ENCODE results near the gene UST.
"Not testable (repeated sequence)": the region's sequence is repeated elsewhere in the genome, so short reads cannot be mapped to it uniquely, and the experiment has no call there.

The UST gene

DNA sequence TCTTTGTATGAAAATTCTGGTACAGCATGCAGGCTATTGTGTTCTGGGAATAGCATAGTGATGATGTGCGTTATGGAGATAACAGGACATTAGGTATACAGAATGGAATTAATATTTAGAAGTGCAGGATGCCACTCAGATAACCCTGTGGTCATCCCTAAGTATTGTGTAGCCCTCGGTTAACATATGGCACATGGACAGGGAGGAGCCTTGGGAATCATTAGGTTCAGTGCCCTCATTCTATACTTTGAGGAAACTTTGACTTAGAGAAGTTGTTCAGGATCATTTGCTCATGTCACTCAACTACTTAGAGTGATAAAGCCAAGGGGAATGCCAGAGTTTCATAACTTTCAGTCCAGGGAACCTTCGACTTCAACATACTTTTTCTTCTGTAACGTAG, 185.9 kb downstream of the UST start:
- DNase-seq = no peak
- no peak for TF ChIP-seq POLR2A (IDR thresholded peaks at IDR 0.05; ENCODE audit: low read length)

DNA sequence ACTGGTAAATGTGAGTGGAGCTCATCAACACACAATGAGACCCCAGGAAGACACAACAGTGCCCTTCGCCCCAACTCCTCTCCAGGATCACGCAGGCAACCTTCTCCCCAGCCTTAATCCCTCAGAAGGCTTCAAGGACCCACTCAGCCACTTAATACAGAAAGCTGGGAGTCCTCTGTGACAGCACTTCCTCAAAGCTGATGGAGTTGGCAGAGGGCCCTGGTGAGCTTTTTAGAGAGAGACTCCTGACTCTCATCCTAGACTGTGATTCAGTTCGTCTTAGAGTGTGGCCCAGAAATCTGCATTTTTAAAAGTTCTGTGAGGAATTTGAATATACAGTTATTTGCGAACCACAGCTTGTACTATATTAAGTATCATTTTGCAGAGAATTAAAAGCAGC, 187.7 kb downstream of the UST start:
- TF ChIP-seq POLR2A (IDR thresholded peaks at IDR 0.05; ENCODE audit: low read length) (no peak), GATA1 (IDR thresholded peaks at IDR 0.05; ENCODE audit: low read depth, low read length) (no peak)
- no peak for DNase-seq

DNA sequence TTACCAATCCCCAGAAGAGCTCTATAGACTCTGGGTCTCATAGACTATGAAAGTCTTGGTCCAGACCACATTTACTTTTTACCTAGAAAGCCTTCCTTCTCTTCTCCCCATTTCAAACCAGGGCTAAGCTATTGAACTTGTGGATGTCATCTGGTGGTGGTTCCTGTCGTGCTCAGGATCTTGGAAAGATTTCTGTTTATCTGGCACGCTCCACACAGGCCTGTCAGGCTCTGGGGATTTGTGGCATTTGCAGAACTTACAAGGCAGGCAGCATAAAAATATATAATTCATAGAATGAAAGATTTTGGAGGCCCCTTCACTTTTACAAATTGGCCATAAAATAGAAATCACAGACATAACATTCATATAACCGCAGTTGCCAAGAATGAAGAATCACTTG, 188.1 kb downstream of the UST start:
- DNase-seq = no peak
- no peak for TF ChIP-seq GATA1 (IDR thresholded peaks at IDR 0.05; ENCODE audit: low read depth, low read length)
- no peak for TF ChIP-seq POLR2A (IDR thresholded peaks at IDR 0.05; ENCODE audit: low read length)

DNA sequence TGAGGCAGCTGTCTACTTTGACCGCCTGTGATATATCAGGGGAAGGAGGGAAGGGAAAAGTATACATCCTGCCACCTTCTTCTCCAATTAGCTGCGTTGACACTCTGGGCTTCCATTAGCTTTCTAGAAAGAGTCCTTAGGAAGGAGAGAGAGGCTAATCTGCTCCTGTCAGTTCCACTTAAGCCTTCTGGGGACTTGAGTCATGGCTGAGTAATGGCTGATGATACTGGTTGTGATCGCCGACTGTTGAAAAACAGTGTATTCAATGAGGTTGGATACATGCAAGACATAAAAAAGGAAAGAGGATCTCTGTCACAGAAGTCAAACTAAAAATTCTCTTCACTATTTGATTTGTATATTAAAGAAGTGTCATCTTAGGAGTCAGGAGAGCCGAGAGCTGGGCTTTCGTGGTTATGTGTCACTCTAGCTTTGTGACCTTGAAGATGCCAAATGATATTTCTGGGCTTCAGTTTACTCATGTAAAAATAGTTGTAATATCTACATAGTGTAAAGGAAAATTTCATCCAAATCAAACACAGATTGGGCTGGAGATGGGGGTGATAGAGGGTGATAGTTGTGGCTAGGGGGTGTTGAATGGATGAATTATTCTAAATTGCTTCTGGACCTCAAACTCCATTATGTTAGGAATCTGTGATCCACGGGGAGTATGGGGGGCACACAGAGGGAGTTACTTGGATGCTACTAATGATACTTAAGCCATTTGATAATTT, 189.0 kb downstream of the UST start:
- TF ChIP-seq POLR2A (IDR thresholded peaks at IDR 0.05; ENCODE audit: low read length) = no peak
- TF ChIP-seq GATA1 (IDR thresholded peaks at IDR 0.05; ENCODE audit: low read depth, low read length) = no peak
- DNase-seq = no peak

DNA sequence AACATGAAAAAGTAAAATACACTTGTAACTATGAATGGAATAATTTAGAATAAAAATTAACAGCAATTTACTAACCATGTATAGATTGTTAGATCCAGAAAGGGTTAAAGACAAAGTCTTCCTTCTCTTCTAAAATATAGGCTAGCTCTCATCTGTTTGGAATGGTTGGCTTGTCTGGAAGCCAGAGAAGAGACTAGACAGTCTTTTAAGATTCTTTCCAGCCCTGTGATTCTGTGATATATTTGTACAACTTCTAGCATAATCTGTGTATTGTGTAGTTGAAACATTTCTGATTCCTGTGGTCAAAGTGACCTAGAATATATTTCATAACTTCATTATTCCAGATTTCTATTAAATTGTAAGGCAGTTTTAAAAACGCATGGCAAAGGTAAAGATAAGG, 196.6 kb downstream of the UST start:
- no peak for DNase-seq
- no peak for TF ChIP-seq GATA1 (IDR thresholded peaks at IDR 0.05; ENCODE audit: low read depth, low read length)
- TF ChIP-seq POLR2A (IDR thresholded peaks at IDR 0.05; ENCODE audit: low read length) = no peak

DNA sequence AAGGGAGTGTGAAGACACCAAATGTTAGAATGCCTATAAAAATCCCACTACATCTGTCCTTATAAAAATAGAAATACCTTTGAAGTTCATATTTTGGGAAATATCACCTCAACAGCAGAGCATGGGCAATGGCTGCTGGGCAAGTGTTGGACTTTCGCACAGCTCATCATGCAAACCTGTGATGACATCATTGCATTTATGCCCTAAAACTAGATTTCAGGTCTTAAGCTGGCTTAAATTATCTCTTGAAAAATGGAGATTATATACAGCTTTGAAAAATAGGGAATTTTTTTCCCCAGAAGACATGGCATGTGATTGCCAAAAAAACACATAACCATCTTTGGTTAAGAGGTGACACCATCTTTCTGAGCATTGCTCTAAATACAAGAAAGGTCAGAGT, 197.8 kb downstream of the UST start:
- no peak for TF ChIP-seq POLR2A (IDR thresholded peaks at IDR 0.05; ENCODE audit: low read length)
- TF ChIP-seq GATA1 (IDR thresholded peaks at IDR 0.05; ENCODE audit: low read depth, low read length) = no peak
- DNase-seq = no peak

DNA sequence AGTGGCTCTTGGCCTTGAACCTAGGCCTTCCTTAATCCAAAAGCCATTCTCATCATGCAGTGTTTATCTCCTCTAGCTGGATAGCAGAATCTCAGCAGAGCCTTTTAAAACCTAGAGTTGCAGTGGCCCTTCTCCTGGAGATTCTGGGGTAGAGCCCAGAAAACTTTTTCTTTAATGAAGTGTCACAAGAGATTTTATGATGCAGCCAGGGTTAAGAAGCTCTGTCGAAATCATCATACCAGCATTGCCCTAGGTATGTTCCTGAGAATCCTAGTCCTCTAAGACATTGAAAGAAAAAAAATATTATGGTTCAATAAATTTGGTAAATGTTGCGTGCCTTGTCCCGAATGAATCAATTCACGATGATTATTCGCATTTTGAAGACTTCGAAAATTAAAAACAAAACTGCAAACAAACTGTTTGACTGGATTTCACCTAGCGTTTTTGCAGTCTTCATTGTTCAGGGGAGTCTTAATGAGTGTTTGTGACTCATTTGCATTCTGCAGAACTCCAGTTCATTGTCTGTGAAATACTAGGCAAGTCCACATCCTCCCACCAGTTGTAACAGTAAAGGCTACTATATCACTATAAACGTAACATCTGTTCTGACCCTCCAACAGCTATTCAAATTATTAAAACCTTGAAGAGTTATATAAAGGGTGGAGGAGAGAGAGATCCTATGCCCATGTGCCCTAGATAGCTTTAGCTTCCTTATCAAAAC, 198.6 kb downstream of the UST start:
- DNase-seq = no peak

DNA sequence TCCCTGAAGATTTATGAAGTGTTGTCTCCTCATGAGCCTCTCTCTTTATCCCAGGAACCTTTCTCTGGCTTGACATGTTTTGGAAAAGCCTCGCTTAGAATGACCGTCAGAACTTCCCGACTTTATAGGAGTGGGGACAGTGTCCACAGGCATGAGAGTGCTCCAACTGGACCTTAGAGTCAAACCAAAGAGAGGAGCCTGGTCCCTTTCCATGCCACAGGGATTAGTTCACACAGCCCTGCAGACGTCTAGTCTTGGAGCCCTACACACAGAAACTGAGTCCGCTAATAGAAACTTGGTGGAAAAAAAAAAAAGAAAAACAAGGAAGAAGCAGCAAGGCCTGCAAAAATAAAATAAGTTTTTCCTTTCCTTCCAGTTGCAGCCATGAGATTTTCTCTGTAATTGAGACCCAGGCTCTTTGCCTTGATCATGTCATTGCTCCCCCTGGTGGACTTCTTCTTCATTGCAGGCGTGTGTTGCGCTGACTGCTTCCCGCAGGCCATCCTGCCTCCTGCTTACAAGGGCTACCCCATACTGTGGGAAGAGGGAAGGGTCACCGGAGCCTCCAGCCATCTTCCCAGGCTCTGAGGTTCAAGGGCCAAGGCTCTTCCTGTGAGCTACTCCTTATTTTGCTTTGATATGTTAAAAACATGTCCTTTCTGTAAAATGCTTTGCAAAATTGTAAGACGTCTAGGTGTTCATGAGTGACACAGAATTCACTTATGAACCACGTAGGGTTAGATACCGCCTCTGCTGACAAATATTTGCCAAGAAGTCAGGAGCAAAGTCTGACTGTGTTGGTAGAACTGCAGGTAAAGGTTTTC, 201.0 kb downstream of the UST start:
- peak; percentile 46 to 72 for DNase-seq
- TF ChIP-seq GATA1 (IDR thresholded peaks at IDR 0.05; ENCODE audit: low read depth, low read length) (no peak), POLR2A (IDR thresholded peaks at IDR 0.05; ENCODE audit: low read length) (no peak)

More for the DNA sequence above, 198.6 kb downstream of the UST start:
- TF ChIP-seq GATA1 (IDR thresholded peaks at IDR 0.05; ENCODE audit: low read depth, low read length) = no peak
- TF ChIP-seq POLR2A (IDR thresholded peaks at IDR 0.05; ENCODE audit: low read length) = no peak

DNA sequence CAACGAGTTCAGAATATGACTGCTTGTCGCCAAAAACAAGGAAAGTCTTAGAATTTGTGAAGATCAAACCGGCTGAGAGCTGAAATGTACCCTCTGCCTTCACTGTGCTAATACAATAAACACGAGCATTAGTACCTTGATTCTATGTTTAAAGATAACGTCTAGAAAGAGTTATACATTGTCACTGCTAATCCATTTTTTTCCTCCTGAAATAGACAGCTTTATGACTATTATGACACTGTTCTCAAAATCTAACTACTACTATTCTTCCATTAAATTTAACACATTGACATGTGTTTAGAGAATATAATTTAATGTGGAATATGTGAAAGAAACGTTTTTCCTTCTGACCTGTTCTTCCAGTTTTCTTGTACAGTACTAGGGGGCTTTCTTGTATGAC, 204.8 kb downstream of the UST start:
- TF ChIP-seq GATA1 (IDR thresholded peaks at IDR 0.05; ENCODE audit: low read depth, low read length) (no peak), POLR2A (IDR thresholded peaks at IDR 0.05; ENCODE audit: low read length) (no peak)
- no peak for DNase-seq

DNA sequence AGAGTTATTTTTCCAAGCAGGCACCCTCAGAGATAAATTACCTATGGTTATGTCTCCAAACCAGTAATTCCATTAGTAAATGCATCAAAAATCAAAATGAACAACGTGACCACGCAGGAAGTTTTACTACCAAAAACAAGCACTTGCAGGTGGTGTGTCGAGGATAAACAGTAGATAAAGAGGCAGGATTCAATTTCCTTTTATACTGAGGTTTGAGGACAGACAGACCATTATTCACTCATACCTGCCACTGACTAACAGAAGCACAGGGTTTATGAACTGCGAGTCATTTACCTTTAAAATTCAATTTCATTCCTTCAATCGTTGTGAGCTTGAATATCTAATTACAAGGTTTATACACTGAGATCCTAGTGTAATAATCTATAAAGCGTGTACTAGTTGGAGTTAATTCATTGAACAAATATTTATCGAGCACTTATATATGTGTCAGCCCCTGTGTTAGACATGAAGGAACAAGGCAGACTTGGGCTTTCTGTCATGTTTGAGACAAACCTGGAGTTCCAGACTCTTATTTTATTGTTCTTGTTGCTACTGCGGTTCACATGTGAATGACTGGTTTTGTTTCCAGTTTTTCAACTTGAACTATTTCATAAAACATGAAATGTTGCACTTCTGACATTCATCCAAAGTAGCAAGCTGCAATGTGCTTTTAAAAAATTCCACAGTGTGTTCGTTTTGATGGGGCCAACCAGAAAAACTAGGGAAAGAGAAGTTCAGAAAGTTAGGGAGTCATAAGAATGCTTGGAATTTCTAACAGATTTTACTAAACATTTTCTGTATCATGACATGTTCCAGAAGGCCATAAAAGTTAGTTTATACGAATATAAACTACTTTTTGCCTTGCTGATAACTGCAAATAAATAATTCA, 205.6 kb downstream of the UST start:
- DNase-seq = no peak
- TF ChIP-seq GATA1 (IDR thresholded peaks at IDR 0.05; ENCODE audit: low read depth, low read length) (no peak), POLR2A (IDR thresholded peaks at IDR 0.05; ENCODE audit: low read length) (no peak)

DNA sequence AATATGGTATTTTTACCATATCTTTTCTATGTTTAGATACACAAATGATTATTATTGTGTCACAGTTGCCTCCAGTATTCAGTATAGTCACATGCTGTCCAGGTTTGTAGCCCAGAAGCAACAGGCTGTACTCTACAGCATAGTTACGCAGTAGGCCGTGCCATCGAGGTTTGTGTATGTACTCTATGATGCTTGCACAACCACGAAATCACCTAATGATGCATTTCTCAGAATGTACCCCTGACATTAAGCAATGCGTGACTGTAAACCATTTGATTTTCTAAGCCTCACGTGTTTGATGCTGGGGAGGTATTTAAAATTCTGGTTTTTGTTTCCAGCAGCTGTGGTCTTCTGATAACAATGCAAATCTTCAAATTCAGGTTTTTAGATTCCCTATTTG, 207.6 kb downstream of the UST start:
- DNase-seq = no peak
- TF ChIP-seq POLR2A (IDR thresholded peaks at IDR 0.05; ENCODE audit: low read length) (no peak), GATA1 (IDR thresholded peaks at IDR 0.05; ENCODE audit: low read depth, low read length) (no peak)

DNA sequence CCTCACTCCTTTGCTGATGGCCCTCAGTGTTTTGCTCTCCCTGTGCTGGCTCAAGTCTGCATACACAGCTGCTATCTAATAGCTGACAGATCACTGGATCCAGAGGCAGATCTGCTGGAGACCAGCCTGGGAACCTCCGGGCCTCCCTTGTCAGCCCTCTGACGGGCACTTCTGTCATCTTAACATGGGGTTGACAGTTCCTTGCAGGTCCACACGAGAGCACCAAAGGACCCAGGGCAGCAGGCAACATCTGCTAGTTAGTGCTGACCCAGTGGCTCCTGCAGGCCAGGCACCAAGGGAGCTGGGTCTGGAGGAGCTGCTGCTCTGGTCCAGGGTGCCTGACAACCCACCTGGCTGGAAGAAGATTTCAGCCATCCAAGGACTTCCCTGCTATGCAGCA, 208.1 kb downstream of the UST start:
- no peak for DNase-seq
- TF ChIP-seq GATA1 (IDR thresholded peaks at IDR 0.05; ENCODE audit: low read depth, low read length) (no peak), POLR2A (IDR thresholded peaks at IDR 0.05; ENCODE audit: low read length) (no peak)

DNA sequence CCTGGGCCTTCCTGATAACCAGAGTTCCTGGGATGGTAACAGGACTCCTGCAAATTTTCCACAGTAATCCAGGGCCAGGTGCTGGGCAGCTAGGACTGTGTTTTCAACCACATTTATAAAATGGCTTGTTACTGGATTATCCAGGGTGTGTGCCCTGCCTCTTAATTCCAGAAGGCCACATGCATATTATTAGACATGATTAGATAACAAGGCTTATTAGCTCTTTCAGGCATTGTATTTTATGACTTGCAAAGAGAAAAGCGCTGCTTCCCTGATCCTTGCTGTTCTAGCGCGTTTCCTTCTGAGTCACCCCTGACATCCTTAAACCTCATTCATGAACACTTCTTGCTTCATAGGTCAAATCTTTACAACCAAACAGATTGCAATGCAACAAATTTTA, 208.6 kb downstream of the UST start:
- TF ChIP-seq GATA1 (IDR thresholded peaks at IDR 0.05; ENCODE audit: low read depth, low read length) (no peak), POLR2A (IDR thresholded peaks at IDR 0.05; ENCODE audit: low read length) (no peak)
- DNase-seq = no peak

DNA sequence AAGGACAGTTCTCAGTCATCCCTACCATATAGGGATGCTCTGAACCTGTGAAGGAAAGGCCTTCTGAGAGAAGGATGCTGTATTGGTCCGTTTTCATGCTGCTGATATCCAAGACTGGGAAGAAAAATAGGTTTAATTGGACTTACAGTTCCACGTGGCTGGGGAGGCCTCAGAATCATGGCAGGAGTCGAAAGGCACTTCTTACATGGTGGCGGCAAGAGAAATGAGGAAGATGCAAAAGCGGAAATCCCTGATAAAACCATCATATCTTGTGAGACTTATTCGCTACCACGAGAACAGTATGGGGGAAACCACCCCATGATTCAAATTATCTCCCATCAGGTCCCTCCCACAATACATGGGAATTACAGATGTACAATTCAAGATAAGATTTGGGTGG, 209.3 kb downstream of the UST start:
- DNase-seq = not testable (repeated sequence)

All from erythroblast (primary cell).